ENCODE results near the gene DDX54.

GRCh38 chr12:113220593-113221180, 35.4 kb upstream of the DDX54 start:
- TF ChIP-seq CTCF (IDR thresholded peaks at IDR 0.05) (peak in 1 of 6 experiments; percentile 2), POLR2A (IDR thresholded peaks at IDR 0.05) (no peak)

Measured in adrenal gland (tissue), 5 donors.